ENCODE measurements around the gene SUSD6.
"Not testable (repeated sequence)": the region's sequence is repeated elsewhere in the genome, so short reads cannot be mapped to it uniquely, and the experiment has no call there.

Gene SUSD6

DNA sequence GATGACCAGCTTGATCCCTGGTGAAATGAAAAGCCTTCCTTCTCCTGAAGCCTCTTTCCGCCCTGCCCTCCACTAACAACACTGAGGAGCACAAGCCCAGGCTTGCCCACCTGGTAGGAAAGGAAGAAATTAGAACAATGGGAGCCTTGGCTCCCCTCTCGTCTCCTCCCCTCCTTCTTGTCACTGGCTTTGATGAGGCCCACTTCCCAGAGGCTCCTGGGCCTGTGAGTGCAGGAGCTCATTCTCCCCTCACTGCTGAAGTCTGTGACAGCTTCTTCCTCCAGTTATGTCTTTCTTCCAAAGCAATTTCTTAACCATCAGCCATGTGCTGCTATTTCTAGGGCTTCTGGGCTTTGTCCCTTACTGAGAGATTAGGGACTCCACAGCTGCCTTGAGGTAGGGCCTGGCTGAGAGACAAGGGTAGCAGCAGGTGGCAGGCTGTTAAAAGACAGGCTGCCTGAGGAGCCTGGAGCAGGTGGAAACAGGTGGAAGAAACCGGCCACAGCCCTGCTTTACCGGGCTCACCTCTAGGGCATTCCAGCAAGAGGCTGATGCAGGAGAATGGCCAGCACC is 101.9 kb downstream of the SUSD6 start:
- no peak for DNase-seq (ENCODE audit: low read depth)

GRCh38 chr14:69713993-69714679 is 102.7 kb downstream of the SUSD6 start:
- DNase-seq (ENCODE audit: low read depth): no peak

DNA sequence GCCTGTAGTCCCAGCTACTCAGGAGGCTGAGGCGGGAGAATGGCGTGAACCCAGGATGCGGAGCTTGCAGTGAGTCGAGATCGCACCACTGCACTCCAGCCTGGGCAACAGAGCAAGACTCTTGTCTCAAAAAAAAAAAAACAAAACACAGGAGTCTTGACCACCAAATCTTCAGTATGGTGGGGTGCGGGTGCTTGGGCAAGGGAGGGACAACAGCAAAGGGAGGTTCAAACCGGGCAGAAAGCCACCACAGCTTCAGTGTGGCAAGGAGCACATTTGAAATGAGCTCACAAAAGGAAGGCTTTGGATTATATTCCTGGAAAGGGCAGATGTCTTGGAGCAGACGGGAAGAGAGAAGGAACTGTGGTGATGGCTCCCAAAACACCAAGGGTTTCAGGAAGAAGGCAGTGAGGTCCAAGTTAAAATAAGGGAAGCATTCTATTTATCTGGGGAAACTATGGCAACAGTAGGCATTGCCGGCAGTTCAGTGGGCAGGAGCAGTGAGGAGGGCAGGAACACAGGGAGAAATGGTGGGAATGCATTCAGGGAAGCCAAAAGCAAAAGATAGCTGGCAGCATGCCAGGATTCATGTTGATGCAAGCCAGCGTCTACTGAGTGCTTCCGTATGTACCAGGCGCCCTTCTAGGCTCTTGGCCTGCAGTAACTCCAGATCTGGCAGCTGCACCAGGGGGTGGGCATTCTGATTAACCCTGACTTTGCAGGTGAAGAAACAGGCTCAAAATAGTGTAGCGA is 104.5 kb downstream of the SUSD6 start:
- DNase-seq (ENCODE audit: low read depth): no peak

GRCh38 chr14:69716478-69717187 is 105.2 kb downstream of the SUSD6 start:
- DNase-seq (ENCODE audit: low read depth): peak; percentile 38

DNA sequence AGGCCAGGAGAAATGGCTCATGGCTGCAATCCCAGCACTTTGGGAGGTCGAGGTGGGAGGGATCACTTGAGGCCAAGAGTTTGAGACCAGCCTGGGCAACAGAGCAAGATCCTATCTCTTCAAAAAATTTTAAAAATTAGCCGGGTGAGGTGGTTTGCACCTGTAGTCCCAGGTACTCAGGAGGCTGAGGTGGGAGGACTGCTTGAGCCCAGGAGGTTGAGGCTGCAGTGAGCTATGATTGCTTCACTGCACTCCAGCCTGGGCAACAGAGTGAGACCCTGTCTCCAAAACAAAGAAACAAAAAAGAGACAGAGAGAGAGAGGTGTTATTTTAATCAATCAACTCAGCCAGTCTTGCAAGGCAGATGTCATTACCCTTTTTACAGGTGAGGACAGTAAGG is 107.2 kb downstream of the SUSD6 start:
- not testable (repeated sequence) for DNase-seq (ENCODE audit: low read depth)

- DNase-seq (ENCODE audit: low read depth): no peak
Measured at GRCh38 chr14:69719501-69719951, 108.1 kb downstream of the SUSD6 start.

GRCh38 chr14:69720912-69721311 is 109.5 kb downstream of the SUSD6 start:
- DNase-seq (ENCODE audit: low read depth): no peak

GRCh38 chr14:69726761-69727511 is 115.5 kb downstream of the SUSD6 start:
- DNase-seq (ENCODE audit: low read depth): peak; percentile 73

DNA sequence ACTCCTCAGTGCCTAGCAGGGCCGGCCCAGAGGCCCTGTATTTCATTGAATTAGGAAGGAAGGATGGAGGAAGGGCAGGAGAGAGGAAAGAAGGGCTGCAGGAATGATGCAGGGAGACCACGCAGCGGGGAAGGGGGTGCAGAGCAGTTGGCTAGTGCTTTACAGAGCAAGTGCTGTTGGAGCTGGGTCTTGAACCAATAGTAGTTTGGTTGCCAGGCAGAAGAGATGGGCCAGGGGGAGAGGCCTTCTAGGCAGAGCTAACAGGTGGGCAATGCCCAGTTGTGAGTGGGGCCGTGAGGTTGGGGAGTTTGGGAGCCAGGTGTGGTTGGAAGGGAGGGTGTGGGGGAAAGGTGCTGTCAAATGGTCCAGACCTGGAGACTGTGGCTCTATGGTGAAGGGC is 116.5 kb downstream of the SUSD6 start:
- no peak for DNase-seq (ENCODE audit: low read depth)

GRCh38 chr14:69731919-69732598 is 120.7 kb downstream of the SUSD6 start:
- DNase-seq (ENCODE audit: low read depth): not testable (repeated sequence)

DNA sequence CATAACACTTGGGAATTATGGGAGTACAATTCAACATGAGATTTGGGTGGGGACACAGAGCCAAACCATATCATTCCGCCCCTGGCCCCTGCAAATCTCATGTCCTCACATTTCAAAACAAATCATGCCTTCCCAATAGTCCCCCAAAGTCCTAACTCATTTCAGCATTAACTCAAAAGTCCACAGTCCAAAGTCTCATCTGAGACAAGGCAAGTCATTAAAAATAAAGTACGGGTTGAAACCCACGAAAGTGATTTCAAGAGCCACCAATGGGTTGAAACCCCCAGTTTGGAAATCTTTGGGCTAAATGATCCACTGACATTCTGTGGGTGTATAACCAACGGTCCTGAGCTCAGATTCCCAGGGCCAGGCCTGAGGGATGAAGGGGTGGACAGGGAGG is 125.0 kb downstream of the SUSD6 start:
- DNase-seq (ENCODE audit: low read depth): not testable (repeated sequence)

DNA sequence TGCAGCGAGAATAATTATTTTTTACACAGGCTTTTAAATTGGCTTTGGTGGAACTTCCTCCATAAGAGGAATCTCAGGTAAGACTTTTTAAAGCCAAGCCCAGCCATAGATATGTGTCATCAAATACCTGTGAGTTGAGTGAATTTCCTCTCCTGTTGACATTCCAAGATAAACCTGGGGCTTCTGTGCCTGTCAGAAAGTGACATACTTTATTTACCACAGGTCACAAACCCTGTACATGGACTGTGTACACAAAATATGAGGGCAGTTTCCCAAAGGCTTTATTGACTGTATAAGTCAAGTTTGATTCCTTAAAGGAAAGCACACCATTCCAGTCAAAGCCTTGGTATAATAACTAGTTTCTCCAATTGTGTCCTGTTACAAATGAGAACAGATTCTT is 129.7 kb downstream of the SUSD6 start:
- no peak for DNase-seq (ENCODE audit: low read depth)

- DNase-seq (ENCODE audit: low read depth): no peak
Measured at GRCh38 chr14:69749956-69750355, 138.6 kb downstream of the SUSD6 start.

DNA sequence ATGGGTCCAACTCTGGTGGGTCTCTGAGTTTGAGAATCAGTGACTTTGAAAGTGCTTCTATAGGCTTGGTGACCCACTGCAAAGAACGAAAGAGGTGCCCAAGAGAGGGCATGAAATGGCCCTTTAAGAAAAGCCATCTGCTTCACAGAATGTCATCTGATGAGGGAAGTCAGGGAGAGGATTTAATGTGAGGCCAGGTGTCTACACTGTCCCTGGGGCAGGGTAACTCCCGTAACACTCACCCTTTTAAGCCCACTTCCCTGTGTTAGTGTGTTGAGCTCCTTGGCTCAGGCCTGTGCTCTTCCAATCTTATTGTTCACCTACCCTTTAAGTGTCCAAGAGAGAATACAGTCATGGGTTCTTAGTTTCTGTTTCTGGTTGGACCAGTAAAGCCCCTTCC is 139.1 kb downstream of the SUSD6 start:
- no peak for DNase-seq (ENCODE audit: low read depth)

- DNase-seq (ENCODE audit: low read depth): no peak
Measured at GRCh38 chr14:69752773-69753172, 141.4 kb downstream of the SUSD6 start.

GRCh38 chr14:69753860-69754259 is 142.5 kb downstream of the SUSD6 start:
- no peak for DNase-seq (ENCODE audit: low read depth)

DNA sequence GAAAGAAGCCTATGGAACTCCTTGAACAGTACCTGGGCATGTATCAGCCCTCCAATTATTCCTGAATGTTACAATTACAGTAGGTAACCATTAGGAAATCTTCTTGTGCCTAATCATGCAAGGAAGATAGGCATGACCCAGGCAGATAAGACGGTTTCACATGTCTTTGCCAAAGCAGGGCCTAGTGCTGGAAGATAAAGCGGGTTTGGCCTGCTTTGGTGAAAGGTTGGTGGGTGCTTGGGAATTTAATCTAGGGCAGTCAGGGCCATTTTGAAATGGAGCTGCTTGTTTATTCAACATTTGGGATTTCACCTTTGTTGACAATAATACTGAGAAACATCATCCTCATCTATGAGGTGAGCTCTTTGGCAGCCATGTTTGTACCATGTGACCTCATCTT is 143.1 kb downstream of the SUSD6 start:
- no peak for DNase-seq (ENCODE audit: low read depth)

GRCh38 chr14:69755296-69755695 is 143.9 kb downstream of the SUSD6 start:
- no peak for DNase-seq (ENCODE audit: low read depth)

- DNase-seq (ENCODE audit: low read depth): no peak
Measured at GRCh38 chr14:69755784-69756183, 144.4 kb downstream of the SUSD6 start.

DNA sequence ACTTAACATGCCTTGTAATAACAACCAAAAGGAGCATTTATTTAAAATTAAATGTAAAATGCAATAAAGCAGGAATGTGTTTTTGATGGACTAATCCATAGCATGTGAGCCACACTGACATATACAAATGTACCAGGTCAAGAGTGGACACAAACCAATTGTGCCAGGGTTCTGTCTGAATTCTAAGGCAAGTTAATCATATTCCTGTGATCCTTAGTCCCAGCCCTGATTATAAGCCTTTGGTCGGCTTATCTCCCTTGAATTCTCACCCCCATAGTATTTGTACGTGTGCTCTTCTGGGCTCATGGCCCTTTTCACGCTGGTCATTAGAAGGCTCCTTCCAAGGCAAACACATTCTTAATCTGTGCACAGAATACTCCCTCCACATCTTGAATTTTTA is 144.9 kb downstream of the SUSD6 start:
- no peak for DNase-seq (ENCODE audit: low read depth)

GRCh38 chr14:69760810-69761209 is 149.4 kb downstream of the SUSD6 start:
- no peak for DNase-seq (ENCODE audit: low read depth)
